ENCODE results near the gene STN1.

GRCh38 chr10:103918053-103918846, at the start of gene STN1:
- TF ChIP-seq CTCF (conservative IDR thresholded peaks at IDR 0.05; ENCODE audit: low read depth, low read length), result no peak
- no peak for TF ChIP-seq EZH2 (IDR thresholded peaks at IDR 0.05; ENCODE audit: borderline replicate concordance, low read depth, low read length, poor library complexity, severe bottlenecking)

Measured in A673 (cell line).